GM19467 (cell line): ENCODE measurements around the gene TMEM88.

ENCODE experiments used
- ATAC-seq: cut with Tn5 transposase; IDR thresholded peaks from one replicate; pipeline ENCODE4 v1.9.1; 2021; ENCODE audit warnings: mild to moderate bottlenecking, moderate library complexity; ENCODE audit not compliant: unreplicated experiment

TMEM88 gene

GRCh38 chr17:7843536-7844291 lies 11.2 kb upstream of the TMEM88 start:
- no peak for ATAC-seq

DNA sequence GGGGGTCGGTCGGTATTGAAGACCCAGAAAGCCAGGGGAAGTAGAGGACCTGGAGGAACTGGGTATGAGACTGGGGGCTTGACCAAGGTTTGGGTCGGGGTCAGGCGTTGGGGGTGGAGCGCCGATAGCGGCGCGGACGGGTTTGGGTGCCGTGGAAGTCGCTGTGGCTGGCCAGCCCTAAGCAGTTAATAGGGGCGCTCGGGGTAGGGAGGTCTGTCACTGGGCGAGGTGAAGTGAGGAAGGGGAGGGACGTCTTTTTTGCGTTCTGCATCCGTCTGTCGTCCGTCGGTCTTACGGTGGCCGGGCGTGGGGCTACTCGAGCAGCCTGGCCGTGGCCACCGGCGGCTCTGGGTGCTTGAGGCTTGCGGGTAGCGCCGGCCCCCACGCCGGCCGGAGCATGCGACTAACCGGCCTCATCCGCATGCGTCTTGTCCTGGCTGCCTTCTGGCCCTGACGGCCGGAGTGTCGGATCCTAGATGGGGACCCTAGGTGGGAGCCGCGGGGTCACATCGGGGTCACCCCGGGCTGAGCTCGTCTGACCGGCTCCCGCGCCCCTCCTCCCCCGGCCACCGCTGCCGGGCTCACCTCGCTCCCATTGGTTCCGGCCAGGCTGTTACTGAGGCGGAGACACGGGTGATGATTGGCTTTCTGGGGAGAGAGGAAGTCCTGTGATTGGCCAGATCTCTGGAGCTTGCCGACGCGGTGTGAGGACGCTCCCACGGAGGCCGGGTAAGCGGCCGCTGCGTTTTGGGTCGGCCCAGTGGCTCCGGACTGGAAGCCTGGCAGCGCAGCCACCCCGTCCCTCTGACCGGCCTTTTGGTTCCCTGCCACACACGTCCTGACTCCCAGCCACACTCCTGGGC lies 10.3 kb upstream of the TMEM88 start:
- peak; percentile 43 for ATAC-seq

DNA sequence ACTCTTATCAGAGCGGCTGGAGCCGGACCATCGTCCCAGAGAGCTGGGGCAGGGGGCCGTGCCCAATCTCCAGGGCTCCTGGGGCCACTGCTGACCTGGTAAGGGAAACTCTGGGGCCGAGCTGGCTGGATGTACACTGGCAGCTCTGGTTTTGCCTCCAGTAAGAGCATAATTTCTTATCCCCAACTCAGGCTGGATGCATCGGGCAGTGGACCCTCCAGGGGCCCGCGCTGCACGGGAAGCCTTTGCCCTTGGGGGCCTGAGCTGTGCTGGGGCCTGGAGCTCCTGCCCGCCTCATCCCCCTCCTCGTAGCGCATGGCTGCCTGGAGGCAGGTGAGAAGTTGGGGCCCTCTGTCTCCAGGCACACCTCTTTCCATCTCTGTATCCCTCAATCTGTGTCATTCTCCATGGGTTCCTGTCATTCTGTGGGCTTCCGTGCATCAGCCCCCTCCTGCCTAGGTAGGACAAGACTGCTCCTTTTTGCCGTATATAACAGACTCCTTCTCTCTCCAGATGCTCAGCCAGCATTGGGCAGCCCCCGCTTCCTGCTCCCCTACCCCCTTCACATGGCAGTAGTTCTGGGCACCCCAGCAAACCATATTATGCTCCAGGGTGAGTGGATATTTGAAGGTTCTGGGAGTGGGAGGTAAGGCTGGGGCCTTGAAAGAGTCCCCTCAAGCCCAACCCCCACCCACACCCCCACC lies 9.4 kb upstream of the TMEM88 start:
- ATAC-seq = no peak

DNA sequence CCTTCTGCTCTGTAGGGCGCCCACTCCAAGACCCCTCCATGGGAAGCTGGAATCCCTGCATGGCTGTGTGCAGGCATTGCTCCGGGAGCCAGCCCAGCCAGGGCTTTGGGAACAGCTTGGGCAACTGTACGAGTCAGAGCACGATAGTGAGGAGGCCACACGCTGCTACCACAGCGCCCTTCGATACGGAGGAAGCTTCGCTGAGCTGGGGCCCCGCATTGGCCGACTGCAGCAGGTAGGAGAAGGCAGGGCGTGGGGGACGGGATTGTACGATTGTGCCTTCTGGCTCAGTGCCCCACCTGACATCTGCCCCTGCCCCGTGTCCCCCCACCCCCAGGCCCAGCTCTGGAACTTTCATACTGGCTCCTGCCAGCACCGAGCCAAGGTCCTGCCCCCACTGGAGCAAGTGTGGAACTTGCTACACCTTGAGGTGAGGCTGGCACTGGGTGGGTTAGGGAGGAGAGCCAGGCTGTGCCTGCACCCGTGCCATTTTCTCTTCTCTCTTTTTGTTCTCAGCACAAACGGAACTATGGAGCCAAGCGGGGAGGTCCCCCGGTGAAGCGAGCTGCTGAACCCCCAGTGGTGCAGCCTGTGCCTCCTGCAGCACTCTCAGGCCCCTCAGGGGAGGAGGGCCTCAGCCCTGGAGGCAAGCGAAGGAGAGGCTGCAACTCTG lies 8.7 kb upstream of the TMEM88 start:
- no peak for ATAC-seq

GRCh38 chr17:7846765-7847661 lies 7.9 kb upstream of the TMEM88 start:
- ATAC-seq = no peak

DNA sequence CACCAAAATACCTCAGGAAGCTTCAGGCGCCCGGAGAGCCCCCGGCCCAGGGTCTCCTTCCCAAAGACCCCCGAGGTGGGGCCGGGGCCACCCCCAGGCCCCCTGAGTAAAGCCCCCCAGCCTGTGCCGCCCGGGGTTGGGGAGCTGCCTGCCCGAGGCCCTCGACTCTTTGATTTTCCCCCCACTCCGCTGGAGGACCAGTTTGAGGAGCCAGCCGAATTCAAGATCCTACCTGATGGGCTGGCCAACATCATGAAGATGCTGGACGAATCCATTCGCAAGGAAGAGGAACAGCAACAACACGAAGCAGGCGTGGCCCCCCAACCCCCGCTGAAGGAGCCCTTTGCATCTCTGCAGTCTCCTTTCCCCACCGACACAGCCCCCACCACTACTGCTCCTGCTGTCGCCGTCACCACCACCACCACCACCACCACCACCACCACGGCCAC lies 6.7 kb upstream of the TMEM88 start:
- ATAC-seq = no peak

DNA sequence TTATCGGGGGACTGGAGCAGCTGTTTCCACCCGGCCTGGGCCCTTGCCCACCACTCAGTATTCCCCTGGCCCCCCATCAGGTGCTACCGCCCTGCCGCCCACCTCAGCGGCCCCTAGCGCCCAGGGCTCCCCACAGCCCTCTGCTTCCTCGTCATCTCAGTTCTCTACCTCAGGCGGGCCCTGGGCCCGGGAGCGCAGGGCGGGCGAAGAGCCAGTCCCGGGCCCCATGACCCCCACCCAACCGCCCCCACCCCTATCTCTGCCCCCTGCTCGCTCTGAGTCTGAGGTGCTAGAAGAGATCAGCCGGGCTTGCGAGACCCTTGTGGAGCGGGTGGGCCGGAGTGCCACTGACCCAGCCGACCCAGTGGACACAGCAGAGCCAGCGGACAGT lies 6.1 kb upstream of the TMEM88 start:
- no peak for ATAC-seq

- no peak for ATAC-seq
These were observed 5.6 kb upstream of the TMEM88 start for GRCh38 chr17:7849130-7849750.

DNA sequence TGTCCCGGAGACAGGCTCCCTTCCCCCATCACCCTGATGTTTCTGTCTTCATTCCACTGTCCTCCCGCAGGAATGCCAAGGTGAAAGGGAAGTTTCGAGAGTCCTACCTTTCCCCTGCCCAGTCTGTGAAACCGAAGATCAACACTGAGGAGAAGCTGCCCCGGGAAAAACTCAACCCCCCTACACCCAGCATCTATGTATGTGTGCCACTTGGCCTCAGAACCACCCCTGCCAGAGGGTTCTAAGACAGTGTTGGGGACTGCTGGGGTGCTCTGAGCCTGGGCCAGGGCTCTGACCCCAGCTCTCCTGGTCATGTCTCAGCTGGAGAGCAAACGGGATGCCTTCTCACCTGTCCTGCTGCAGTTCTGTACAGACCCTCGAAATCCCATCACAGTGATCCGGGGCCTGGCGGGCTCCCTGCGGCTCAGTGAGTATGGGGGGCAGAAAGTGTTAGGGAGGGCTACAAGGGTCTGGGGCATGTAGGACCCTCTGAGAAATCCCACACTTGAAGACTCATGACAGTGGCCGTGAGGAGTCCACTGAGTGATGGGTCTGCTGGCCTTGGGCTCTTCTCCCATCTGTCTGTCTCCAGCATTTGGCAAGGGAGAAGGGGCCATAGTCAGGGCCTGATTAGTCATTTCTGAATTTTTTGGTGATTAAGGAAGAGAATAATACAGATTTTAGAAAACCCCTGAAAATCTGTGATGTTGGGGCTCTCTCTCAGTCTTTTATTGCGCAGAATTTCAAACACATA lies 4.9 kb upstream of the TMEM88 start:
- ATAC-seq = no peak

GRCh38 chr17:7850701-7851437 lies 4.0 kb upstream of the TMEM88 start:
- no peak for ATAC-seq

- ATAC-seq = peak; percentile 52
These were observed 3.2 kb upstream of the TMEM88 start for GRCh38 chr17:7851438-7852261.

DNA sequence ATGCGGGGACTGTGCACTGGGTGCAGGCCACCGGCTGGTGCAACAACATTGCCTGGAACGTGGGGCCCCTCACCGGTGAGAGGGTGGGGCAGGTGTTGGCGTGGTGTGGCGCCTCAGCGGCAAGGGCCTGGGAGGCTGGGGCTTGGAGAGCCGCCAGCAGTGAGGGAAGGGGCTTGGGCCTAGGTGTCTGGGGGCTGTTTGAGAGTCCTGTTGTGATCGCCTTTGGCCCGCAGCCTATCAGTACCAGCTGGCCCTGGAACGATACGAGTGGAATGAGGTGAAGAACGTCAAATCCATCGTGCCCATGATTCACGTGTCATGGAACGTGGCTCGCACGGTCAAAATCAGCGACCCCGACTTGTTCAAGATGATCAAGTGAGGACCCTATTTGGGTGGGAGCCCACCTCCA lies 2.6 kb upstream of the TMEM88 start:
- ATAC-seq = no peak

GRCh38 chr17:7852919-7853690 lies 1.8 kb upstream of the TMEM88 start:
- no peak for ATAC-seq

DNA sequence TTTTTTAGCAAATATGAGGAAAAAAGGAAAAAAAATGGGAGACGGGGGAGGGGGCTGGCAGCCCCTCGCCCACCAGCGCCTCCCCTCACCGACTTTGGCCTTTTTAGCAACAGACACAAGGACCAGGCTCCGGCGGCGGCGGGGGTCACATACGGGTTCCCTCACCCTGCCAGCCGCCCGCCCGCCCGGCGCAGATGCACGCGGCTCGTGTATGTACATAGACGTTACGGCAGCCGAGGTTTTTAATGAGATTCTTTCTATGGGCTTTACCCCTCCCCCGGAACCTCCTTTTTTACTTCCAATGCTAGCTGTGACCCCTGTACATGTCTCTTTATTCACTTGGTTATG lies 1.2 kb upstream of the TMEM88 start:
- ATAC-seq = no peak

- no peak for ATAC-seq
These were observed 638 bp upstream of the TMEM88 start for GRCh38 chr17:7854078-7854777.

DNA sequence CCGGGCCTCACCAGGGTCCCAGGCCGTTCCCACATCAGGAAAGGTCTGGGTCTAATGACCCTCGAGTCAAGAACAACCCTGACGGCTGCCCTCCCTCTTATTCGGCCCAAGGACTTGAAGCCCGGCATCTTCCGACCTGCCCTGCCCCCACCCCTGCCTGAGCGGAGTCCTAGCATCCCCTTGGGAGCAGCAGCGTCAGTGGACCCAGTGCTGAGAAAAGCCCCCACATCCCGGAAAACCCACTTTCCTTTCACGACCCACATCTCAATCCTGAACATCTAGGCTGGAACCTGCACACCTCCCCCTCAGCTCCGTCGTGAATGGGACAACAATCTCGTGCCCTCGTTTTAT lies 769 bp downstream of the TMEM88 start:
- ATAC-seq = no peak
